T-helper 2 cell (primary cell): ENCODE results near the gene GPAT2.
"Not testable (repeated sequence)": the region's sequence is repeated elsewhere in the genome, so short reads cannot be mapped to it uniquely, and the experiment has no call there.

Experiments used
- DNase-seq, 5 experiments: peaks; one replicate each; pipeline versions ENCODE4 v3.0.0 to v3.0.0-alpha.2; 2012 to 2022

GPAT2 gene

GRCh38 chr2:96022126-96022525 lies 12.6 kb downstream of the GPAT2 start:
- not testable (repeated sequence) for DNase-seq

GRCh38 chr2:96021142-96021541 lies 13.6 kb downstream of the GPAT2 start:
- DNase-seq = not testable (repeated sequence)

- not testable (repeated sequence) for DNase-seq
Observed at GRCh38 chr2:96019909-96020590, 14.7 kb downstream of the GPAT2 start.

GRCh38 chr2:96016321-96016720 lies 18.4 kb downstream of the GPAT2 start:
- not testable (repeated sequence) for DNase-seq

GRCh38 chr2:96012792-96013264 lies 21.9 kb downstream of the GPAT2 start:
- DNase-seq = not testable (repeated sequence)

- DNase-seq = not testable (repeated sequence)
Observed at GRCh38 chr2:96012086-96012791, 22.5 kb downstream of the GPAT2 start.

- DNase-seq = peak in 1 of 5 experiments; percentile 33
Observed at GRCh38 chr2:96011129-96011455, 23.6 kb downstream of the GPAT2 start.

GRCh38 chr2:96010320-96011128 lies 24.2 kb downstream of the GPAT2 start:
- peak; percentile 91 to 96 (median 94) for DNase-seq

GRCh38 chr2:96009833-96010232 lies 24.9 kb downstream of the GPAT2 start:
- not testable (repeated sequence) for DNase-seq

GRCh38 chr2:96008051-96008450 lies 26.7 kb downstream of the GPAT2 start:
- not testable (repeated sequence) for DNase-seq

GRCh38 chr2:96006248-96006647 lies 28.5 kb downstream of the GPAT2 start:
- not testable (repeated sequence) for DNase-seq

- peak in 4 of 5 experiments; percentile 11 to 61 (median 40) for DNase-seq
Observed at GRCh38 chr2:95992520-95993272, 42.0 kb downstream of the GPAT2 start.

- DNase-seq = peak in 1 of 5 experiments; percentile 47
Observed at GRCh38 chr2:95992102-95992501, 42.6 kb downstream of the GPAT2 start.

- DNase-seq = peak in 3 of 5 experiments; percentile 8 to 58 (median 57)
Observed at GRCh38 chr2:95991351-95992094, 43.2 kb downstream of the GPAT2 start, which contains the start of gene ANKRD36C. TSS of gene ANKRD36C (minus strand) at chr2:95991824. CDS start at chr2:95991708, 116 bp downstream.

- peak in 1 of 5 experiments; percentile 39 for DNase-seq
Observed at GRCh38 chr2:95990884-95991283, 43.8 kb downstream of the GPAT2 start.
